Activated naive CD4-positive, alpha-beta T cell treated with anti-CD3 and anti-CD28 coated beads, Interleukin-2, amount 50 U/mL, for 72 hours (primary cell): ENCODE results near the gene NAGPA. TPM values are rescaled to one million over a fixed set of nuclear protein-coding genes. Genes with fewer than 3 reads are reported as not detected.

Source experiments
- ATAC-seq, 2 donors: fragments of 150-1000 bp; cut with Tn5 transposase; 2 replicates each; pipeline ENCODE4 v1.10.0; 2021; ENCODE audit warnings: mild to moderate bottlenecking in 2 of 2, moderate library complexity in 2 of 2
- DNase-seq, 2 donors: peaks; one replicate each; pipeline ENCODE4 v3.0.0; 2021 to 2022; ENCODE audit warnings: low spot score in 2 of 2
- H3K27ac Mint-ChIP-seq, 2 donors: one replicate each; pipeline ENCODE4 v1.8.0; 2022; ENCODE audit warnings: mild to moderate bottlenecking in 2 of 2, mixed read lengths in 2 of 2
- H3K36me3 Mint-ChIP-seq, 2 donors: one replicate each; pipeline ENCODE4 v1.8.0; 2022; ENCODE audit warnings: mixed read lengths in 2 of 2
- H3K9me3 Mint-ChIP-seq, 2 donors: one replicate each; pipeline ENCODE4 v1.8.0; 2022; ENCODE audit warnings: mixed read lengths in 2 of 2
- total RNA-seq, 2 donors: library from RNA; stranded (reverse); gene quantifications; one replicate each; pipeline ENCODE4 v1.2.3, GENCODE V29; 2022

The NAGPA gene
- total RNA-seq, 2 donors from 2014 or later = 7.1 to 11.2 TPM

DNA sequence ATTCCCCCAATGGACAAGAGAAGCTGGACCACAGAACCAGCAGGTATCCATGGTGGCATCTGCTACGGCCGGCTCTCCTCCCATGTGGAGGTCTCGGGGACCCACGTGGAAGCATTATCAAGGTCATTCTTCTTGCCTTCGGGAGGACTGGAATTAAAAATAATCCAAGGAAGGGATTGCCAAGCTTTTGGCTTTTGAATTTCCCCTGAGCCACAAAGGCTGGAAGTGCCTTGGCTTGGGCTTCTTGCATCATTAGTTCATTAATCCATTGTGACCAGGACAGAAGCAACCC lies 16.1 kb downstream of the NAGPA start:
- H3K9me3 Mint-ChIP-seq = no peaks in the 10 kb centered on the region
- no peak overlapping the region for H3K27ac Mint-ChIP-seq
- ATAC-seq (no peak), DNase-seq (no peak)
- H3K36me3 Mint-ChIP-seq = no peaks in the 10 kb centered on the region

DNA sequence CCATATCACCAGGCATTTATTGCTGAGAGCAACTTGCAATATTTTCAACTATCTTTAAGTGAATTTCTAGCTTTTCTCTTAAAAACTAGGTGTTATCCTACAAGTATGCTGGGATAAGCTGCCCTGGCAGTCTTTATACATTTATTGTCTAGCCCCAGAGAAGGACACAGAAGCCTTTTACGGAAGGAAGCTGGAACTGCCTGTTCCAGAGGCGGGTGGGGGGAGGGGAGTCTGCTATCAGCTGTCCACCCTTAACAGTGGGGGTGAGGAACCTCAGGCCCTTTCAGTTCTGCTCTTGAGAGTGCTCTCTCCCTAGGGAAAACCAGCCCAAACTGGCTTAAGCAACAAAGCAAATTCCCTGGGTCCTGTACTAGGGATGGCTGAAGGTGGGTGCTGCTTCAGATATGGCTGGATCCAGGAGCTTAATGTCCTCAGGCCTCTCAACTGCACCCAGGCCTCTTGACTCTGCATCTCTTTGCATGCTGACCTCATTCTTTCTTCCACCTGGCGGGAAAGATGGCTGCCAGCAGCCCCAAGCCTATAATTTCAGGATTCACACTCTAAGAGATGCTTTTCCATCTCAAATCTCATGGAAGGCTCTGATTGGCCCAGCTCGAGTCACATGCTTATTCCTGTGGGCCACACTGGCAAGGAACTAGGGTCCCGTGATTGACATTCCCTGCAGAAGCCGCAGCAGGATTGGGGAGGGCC lies 16.6 kb downstream of the NAGPA start:
- no peak for ATAC-seq
- H3K9me3 Mint-ChIP-seq = no peaks in the 10 kb centered on the region
- DNase-seq = no peak
- no peak overlapping the region for H3K27ac Mint-ChIP-seq
- no peaks in the 10 kb centered on the region for H3K36me3 Mint-ChIP-seq

DNA sequence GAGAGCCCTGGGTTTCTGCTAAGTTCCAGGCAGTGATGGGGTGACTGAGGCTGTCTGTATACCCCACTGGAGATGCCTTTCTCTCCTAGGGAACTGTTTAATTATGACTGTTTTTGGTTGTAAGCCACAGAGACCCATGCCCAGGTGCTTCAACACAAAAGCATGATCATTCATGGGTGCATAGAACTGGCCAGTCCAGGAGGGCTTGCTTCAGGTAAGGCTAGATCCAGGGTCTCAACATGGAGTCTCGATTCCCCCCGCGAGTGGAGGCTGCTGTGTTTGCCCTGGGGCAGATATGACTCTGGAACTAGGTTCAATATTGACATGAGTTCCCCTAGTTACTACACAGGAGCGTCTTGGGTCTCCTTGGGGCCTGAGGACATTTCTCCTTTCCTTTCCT lies 17.8 kb downstream of the NAGPA start:
- no peak overlapping the region for H3K27ac Mint-ChIP-seq
- no peak for ATAC-seq
- DNase-seq = no peak
- H3K36me3 Mint-ChIP-seq = no peaks in the 10 kb centered on the region
- no peaks in the 10 kb centered on the region for H3K9me3 Mint-ChIP-seq

DNA sequence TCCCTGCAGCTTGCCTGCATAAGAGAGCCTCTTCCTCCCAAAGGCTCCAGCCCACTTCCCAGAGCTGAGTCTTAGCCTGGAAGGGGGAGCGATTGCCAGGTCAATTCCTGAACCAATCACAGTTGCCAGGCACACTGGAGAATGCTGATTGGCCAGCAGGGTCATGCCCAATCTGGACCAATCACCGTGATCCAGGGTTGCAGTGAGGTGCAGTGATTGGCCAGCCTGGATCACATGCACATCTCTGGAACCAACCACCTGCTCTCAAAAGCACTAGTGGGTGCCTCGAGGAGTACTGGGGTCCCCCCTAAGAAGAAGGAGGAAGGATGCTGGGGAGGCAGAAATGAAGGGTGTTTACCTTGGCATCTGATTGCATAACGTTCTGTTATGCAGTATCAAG lies 18.4 kb downstream of the NAGPA start:
- DNase-seq = no peak
- Mint-ChIP-seq H3K36me3 (no peaks in the 10 kb centered on the region), H3K9me3 (no peaks in the 10 kb centered on the region), H3K27ac (no peak overlapping the region)
- peak in 1 of 2 donors; percentile 32 for ATAC-seq

DNA sequence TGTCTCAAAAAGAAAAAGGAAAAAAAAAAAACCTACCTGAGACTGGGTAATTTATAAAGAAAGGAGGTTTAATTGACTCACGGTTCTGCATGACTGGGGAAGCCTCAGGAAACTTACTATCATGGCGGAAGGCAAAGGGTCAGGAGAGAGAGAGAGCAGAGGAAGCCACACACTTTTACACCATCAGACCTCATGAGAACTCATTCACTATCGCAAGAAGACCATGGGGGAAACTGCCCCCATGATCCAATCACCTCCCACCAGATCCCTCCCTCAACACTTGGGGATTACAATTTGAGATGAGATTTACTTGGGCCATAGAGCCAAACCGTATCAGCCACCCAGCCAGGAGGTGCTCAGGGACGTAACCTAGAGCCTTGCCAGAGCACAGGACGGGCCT lies 20.8 kb downstream of the NAGPA start:
- no peaks in the 10 kb centered on the region for H3K9me3 Mint-ChIP-seq
- ATAC-seq (no peak), DNase-seq (no peak)
- no peaks in the 10 kb centered on the region for H3K36me3 Mint-ChIP-seq
- H3K27ac Mint-ChIP-seq = no peak overlapping the region

DNA sequence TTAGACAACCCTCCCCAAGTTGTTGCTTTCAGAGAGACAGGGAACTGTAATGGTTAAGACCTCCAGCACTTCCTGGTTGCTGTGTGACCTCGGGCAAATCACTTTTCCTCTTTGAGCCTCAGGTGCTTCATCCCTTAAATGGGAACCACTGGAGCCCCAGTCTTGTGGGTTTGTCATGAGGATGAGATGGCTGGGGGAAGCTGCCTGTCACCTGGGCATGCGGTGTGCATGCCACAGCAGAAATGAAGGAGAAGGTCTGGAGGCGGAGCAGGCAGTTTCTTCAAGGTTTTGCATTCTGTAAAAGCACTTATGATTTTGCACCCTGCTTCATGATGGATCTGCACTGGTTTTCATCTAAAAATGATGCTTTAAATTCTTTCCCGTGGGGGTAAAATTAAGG lies 22.1 kb downstream of the NAGPA start:
- H3K27ac Mint-ChIP-seq = no peak overlapping the region
- no peak for ATAC-seq

DNA sequence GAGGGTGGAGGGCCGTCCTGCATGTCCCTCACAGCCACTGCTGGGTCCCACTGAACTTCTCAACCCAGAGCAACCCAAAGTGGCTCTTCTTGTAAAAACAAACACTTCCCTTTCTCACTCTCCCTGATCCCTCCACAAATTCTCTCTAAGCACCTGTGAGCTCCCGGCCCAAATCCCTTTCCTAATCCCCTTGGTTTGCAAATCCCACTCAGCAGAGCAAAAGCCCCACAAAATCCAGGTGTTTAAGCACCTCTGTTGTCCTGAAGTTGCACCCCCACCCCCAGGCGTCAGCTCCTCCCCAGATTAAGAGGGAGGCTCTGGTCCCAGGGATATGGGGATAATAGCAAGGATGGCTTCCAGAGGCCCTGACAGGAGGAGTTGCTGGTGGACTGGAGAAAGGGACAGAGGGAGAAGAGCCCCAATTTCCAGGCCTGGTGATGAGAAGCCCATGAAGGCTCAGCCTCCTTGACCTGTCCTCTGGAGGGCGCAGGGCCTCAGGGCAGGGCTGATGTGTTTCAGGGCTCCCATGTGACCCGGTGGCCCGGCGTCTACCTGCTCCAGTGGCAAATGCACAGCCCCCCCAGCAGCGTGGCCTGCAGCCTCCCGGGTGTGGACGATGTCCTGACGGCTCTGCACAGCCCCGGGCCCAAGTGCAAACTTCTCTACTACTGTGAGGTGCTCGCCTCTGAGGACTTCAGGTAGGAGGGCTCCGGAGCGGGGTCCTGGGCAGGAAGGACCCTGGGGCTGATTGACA lies 23.0 kb downstream of the NAGPA start:
- H3K36me3 Mint-ChIP-seq = no peaks in the 10 kb centered on the region
- no peak for DNase-seq
- no peak for ATAC-seq
- H3K27ac Mint-ChIP-seq = no peak overlapping the region
- no peaks in the 10 kb centered on the region for H3K9me3 Mint-ChIP-seq

More for the DNA sequence above, 22.1 kb downstream of the NAGPA start:
- no peak for DNase-seq
- no peaks in the 10 kb centered on the region for H3K9me3 Mint-ChIP-seq
- H3K36me3 Mint-ChIP-seq = no peaks in the 10 kb centered on the region

DNA sequence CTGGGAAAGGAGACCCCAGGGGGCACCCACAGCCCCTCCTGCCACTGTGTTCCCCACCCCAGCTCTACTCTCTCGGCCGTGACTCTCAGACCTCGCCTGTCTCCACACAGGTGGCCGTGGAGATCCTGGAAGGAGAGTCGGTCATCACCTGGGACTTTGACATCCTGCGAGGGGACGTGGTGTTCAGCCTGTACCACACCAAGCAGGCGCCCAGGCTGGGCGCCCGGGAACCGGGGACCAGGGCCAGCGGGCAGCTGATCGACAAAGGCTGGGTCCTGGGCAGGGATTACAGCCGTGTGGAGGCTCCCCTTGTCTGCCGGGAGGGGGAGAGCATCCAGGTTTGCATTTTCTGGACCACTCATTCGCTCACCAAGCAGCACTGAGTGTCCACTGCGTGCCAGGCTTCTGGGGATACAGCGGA lies 25.4 kb downstream of the NAGPA start:
- Mint-ChIP-seq H3K9me3 (no peaks in the 10 kb centered on the region), H3K36me3 (no peaks in the 10 kb centered on the region), H3K27ac (no peak overlapping the region)
- DNase-seq (no peak), ATAC-seq (no peak)

DNA sequence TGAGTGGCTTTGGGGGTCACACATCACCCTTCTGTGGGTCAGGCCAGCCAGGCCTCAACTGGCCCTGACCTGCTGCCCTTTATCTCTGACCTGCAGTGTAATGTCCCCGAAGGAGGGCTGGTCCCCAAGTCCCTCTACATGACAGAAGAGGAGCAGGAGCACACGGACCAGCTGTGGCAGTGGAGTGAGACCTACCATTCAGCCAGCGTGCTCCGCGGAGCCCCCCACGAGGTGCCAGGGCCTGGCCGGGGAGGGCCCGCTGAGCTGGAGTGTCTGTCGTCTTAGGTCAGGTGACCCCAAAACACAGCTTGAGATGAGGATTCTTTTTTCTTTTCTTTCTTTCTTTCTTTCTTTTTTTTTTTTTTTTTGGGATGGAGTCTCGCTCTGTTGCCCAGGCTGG lies 26.5 kb downstream of the NAGPA start:
- Mint-ChIP-seq H3K27ac (no peak overlapping the region), H3K9me3 (no peaks in the 10 kb centered on the region)
- no peak for ATAC-seq

DNA sequence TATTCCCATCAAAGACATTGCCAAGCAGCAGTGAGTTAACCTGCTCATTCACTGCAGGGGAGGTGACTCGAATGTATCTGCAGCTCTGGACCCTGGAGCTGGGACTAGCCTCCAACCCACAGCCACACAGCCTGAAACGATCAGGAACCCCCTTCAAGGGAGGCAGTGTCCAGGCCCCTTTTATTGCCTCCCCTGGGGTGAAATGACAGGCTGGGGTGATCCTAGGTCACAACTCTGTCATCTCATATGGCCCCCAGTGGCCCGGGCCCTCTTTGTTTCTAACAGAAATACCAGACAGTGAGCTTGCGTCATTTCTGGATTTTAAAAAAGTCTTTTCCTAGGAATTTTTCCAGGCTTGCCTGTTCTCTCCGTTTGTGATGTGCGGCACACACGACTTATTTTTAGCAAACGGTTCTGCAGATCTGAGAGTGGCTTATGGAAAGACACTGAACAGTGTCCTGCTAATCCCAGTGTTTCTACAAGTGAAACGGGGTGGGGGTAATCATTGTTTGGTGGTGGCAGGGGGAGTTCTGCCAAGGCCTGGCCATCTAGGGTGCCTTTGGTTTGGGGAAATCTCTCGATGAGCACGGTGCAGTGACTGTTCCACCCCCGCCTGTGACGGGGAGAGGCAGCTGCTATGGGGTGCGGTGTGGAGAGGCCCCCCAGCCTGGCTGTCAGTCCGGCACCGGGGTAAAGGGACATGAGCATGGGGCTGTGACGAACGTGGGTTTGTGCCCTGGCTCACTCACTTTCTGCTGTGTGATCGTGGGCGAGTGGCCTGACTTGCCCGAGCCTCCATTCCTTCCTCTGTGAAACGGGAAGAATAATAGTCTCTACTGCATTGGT lies 27.2 kb downstream of the NAGPA start:
- Mint-ChIP-seq H3K36me3 (no peaks in the 10 kb centered on the region), H3K27ac (no peak overlapping the region), H3K9me3 (no peaks in the 10 kb centered on the region)
- no peak for DNase-seq
- no peak for ATAC-seq

More for the DNA sequence above, 26.5 kb downstream of the NAGPA start:
- no peaks in the 10 kb centered on the region for H3K36me3 Mint-ChIP-seq
- no peak for DNase-seq

DNA sequence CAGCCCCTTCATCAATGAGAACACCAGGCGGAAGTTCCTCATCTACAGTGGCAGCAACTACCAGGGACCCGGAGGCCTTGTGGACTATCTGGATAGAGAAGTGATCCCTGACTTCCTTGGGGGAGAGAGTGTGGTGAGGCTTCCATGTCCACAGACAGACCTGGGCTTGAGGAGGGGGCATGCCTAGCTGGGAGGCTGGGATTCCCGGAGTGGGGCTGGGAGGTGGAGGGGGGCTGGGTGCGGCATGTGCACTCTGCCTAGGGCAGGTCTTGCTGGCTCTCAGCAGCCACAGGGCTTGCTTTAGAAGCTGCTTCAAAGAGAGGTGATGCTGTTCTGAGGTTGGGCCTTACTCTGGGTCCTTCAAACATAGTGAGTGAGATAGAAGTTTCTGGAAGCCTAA lies 27.8 kb downstream of the NAGPA start:
- Mint-ChIP-seq H3K9me3 (no peaks in the 10 kb centered on the region), H3K36me3 (no peaks in the 10 kb centered on the region), H3K27ac (no peak overlapping the region)
- DNase-seq (no peak), ATAC-seq (no peak)

DNA sequence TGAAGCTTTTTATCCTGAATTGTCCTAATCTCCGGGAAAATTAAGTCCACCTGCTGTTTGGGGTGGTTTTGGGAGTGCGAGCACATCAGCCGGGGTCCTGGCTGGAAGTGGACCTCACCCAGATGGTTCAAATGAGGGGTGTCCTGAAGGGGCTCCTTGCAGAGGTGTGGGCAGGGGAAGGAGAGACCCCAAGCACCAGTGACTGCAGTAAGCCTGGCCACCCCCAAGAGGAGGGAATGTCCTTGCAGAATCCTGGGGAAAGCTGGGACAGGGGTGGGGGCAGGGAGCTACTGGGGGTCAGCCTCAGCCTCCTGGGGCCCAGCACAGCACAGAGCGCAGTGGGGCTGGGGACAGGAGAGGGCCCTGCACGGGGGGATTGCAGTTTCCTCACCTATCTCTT lies 29.4 kb downstream of the NAGPA start:
- no peaks in the 10 kb centered on the region for H3K36me3 Mint-ChIP-seq
- H3K9me3 Mint-ChIP-seq = no peaks in the 10 kb centered on the region
- DNase-seq (no peak), ATAC-seq (no peak)
- no peak overlapping the region for H3K27ac Mint-ChIP-seq

DNA sequence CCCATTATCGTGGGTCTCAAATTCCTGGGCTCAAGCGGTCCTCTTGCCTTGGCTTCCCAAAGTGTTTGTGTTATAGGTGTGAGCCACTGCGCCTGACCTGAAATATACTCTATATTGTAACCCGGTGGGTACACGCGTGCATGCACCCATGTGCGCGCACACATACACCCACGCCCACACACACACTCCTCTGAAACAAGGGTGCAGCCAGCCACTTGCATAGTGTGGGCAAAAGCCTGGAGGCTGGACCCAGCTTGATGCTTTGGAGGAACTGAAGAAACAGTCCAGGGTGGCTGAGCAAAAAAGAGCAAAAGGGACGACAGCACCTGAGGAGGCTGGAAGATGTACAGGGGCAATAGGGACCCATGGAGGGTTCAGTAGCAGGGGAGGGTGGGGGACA lies 29.9 kb downstream of the NAGPA start:
- Mint-ChIP-seq H3K36me3 (no peaks in the 10 kb centered on the region), H3K27ac (no peak overlapping the region), H3K9me3 (no peaks in the 10 kb centered on the region)
- ATAC-seq = no peak
- no peak for DNase-seq

DNA sequence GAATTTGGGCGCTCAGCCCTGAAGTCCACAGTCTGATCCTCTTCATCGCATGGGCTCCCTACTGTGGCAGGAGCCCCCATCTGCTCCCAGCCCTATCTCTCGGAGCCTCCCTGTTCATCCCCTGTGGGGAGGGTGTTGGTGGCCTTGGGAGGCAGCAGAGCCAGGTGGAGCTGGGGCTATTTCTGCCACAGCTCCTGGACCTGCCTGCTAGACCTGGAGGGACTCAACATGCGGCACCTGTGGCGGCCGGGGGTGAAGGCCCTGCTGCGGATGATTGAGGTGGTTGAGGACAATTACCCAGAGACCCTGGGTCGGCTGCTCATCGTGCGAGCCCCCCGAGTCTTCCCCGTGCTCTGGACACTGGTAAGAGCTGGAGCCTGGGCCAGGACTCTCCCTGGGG lies 30.5 kb downstream of the NAGPA start:
- no peak for ATAC-seq
- H3K9me3 Mint-ChIP-seq = no peaks in the 10 kb centered on the region
- no peak overlapping the region for H3K27ac Mint-ChIP-seq
- no peaks in the 10 kb centered on the region for H3K36me3 Mint-ChIP-seq
- DNase-seq = no peak

DNA sequence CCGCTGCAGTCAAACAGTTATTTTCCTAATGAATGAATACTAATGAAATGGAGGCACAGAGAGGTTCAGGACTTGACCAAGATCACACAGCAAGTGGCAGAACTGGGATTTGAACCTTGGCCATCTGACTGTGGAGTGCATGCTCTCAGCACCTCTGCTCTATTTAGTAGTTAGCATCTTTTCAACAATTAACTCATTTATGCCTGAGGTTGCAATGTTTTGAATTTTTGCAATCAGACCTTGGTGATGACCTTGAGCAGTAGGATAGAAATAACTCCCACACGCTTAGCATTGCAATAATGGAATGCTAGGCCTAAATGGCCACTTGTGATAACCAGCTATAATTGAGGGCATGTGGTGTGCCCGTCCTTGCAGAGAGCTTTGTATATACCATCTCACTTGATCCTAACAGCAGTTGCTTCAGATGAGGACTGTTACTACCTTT lies 31.0 kb downstream of the NAGPA start:
- no peak for DNase-seq
- Mint-ChIP-seq H3K9me3 (no peaks in the 10 kb centered on the region), H3K27ac (no peak overlapping the region), H3K36me3 (no peaks in the 10 kb centered on the region)
- ATAC-seq = no peak

DNA sequence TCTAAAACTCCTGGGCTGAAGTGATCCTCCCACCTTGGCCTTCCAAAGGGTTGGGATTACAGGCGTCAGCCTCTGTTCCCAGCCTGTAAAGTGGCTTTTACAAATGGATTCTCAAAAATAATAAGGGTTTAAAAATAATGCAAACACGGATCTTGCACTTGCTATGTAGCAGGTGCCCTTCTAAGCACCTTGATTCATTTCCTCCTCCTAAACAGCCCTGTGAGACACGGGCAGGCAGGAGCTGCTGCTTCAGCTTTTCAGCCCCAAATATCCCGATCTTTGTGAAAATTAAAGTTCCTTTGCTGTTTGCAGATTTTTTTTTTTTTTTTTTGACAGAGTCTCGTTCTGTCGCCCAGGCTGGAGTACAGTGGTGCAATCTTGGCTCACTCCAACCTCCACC lies 31.7 kb downstream of the NAGPA start:
- Mint-ChIP-seq H3K9me3 (no peaks in the 10 kb centered on the region), H3K36me3 (no peaks in the 10 kb centered on the region), H3K27ac (no peak overlapping the region)
- DNase-seq (no peak), ATAC-seq (no peak)

DNA sequence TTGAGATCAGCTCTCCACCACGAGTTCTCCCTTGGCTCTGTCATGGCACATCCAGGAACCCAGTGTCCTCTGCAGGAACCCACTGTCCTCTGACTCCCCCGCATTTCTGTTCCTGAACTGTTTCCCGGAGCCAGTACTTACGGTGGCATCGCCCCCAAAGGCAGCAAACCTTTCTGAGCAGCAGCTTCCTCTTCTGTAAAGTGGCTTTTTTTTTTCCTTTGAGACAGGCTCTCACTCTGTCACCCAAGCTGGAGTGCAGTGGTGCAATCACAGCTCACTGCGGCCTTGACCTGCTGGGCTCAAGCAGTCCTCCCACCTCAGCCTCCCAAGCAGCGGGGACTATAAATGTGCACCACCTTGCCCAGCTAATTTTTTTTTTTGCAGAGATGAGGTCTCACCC lies 32.2 kb downstream of the NAGPA start:
- Mint-ChIP-seq H3K36me3 (no peaks in the 10 kb centered on the region), H3K27ac (no peak overlapping the region), H3K9me3 (no peaks in the 10 kb centered on the region)
- ATAC-seq (no peak), DNase-seq (no peak)
